GM12865 (cell line): ENCODE results near the gene NKTR.

Experiments used
- DNase-seq: peaks from one replicate; pipeline ENCODE4 v3.0.0; 2010; ENCODE audit warnings: low read depth
- H3K4me3 ChIP-seq: 2 replicates; pipeline ENCODE4 v1.5.1; 2011; ENCODE audit warnings: mild to moderate bottlenecking, low read depth, low read length, control low read depth
- CTCF ChIP-seq: IDR thresholded peaks from 2 replicates; pipeline ENCODE4 v1.5.1; 2011; ENCODE audit warnings: low read length, control low read depth, low read depth, inconsistent platforms; ENCODE audit not compliant: insufficient read depth; ENCODE audit errors: missing control alignments

NKTR gene

DNA sequence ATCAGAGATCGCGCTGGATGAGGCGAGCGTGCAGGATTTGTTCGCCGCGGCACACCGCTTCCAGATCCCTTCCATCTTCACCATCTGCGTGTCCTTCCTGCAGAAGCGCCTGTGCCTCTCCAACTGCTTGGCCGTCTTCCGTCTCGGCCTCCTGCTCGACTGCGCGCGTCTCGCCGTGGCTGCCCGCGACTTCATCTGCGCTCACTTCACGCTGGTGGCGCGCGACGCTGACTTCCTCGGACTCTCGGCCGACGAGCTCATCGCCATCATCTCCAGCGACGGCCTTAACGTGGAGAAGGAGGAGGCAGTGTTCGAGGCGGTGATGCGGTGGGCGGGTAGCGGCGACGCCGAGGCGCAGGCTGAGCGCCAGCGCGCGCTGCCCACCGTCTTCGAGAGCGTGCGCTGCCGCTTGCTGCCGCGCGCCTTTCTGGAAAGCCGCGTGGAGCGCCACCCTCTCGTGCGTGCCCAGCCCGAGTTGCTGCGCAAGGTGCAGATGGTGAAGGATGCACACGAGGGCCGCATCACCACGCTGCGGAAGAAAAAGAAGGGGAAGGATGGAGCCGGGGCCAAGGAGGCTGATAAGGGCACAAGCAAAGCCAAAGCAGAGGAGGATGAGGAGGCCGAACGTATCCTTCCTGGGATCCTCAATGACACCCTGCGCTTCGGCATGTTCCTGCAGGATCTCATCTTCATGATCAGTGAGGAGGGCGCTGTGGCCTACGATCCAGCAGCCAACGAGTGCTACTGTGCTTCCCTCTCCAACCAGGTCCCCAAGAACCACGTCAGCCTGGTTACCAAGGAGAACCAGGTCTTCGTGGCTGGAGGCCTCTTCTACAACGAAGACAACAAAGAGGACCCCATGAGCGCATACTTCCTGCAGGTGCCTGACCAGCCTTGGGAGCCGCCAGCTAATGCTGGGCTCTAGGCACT, 85.7 kb downstream of the NKTR start:
- no peak for DNase-seq
- no peak for TF ChIP-seq CTCF
- H3K4me3 ChIP-seq = no peak overlapping the region

DNA sequence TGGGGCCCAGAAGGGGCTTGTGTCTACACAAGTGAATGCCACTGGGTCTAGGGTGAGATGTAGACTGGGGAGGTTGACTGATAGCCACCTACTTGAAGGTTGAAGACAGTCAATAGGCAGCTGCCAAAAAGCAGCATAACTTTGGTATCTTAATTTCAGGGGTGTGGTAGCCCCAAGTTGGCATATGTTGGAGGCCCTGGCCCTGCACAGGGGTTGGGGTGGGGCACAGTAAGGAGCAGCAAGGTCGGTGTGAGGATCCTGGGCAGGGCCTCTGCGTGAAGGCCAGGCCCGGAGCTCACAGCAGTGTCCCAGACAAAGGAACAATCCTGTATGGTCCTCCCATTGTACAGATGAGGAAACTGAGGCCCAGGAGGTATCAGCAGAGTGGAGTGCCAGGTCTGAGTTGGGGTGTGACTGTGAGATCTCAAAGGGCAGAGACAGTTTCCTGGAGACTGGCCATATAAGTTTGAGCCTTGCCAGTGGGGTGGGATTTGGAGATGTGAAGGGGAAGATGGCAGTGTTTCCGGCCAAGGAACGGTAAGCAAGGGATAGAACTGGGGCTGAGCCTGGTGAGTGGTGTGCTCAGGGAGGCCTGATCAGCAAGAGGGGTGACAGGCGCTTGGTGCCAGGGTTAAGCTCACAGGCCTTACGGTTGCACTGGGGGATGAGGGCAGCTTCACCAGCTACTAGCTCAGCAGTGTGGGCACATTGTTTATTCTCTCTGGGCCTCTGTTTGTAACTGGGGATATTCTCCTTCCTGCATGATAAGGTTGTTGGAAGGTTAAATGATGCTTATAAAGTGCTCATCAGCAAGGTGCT, 86.6 kb downstream of the NKTR start:
- DNase-seq = no peak
- H3K4me3 ChIP-seq = no peak overlapping the region
- TF ChIP-seq CTCF = no peak

GRCh38 chr3:42688016-42688415, 87.5 kb downstream of the NKTR start:
- TF ChIP-seq CTCF = no peak
- no peak overlapping the region for H3K4me3 ChIP-seq
- DNase-seq = no peak

- no peak for DNase-seq
- TF ChIP-seq CTCF = no peak
These were observed 88.3 kb downstream of the NKTR start for GRCh38 chr3:42688487-42689420.

GRCh38 chr3:42689421-42690014, 89.0 kb downstream of the NKTR start:
- H3K4me3 ChIP-seq = no peak overlapping the region
- TF ChIP-seq CTCF = no peak
- DNase-seq = no peak

More at GRCh38 chr3:42688487-42689420, 88.3 kb downstream of the NKTR start:
- no peak overlapping the region for H3K4me3 ChIP-seq

DNA sequence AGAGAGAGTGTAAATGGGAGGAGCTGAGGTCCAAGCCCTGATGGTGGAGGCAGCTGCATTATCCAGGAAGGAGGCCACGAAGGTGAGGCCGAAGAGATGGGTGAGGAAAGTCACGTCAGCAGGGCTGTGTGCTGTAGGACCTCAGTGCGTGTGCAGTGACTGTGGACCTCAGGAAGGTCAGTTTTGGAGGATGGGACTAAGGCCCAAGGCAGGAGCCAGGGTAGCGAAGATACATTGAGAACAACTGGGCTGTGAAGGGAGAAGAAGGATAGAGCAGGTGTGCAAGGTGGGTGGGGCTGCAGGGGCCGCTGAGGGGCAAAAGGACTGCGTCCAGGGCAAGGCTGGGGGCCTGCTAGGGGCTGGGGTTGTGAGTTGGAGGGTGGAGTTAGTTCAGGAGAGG, 89.7 kb downstream of the NKTR start:
- DNase-seq = no peak
- no peak for TF ChIP-seq CTCF
- no peak overlapping the region for H3K4me3 ChIP-seq
